Measurements from ENCODE around the gene ZNF71.

The ZNF71 gene

GRCh38 chr19:56594783-56595547, at the start of gene ZNF71:
TSS of gene ZNF71 (plus strand) at chr19:56595302. CDS start at chr19:56601559, 6,257 bp downstream.
- DNase-seq (ENCODE audit: low spot score) (peak; percentile 47), FAIRE-seq (no peak)

GRCh38 chr19:56547535-56547934, 47.6 kb upstream of the ZNF71 start:
- no peak for FAIRE-seq
- DNase-seq (ENCODE audit: low spot score) = no peak

GRCh38 chr19:56554272-56554869, 40.7 kb upstream of the ZNF71 start:
- DNase-seq (ENCODE audit: low spot score) (no peak), FAIRE-seq (no peak)

- no peak for FAIRE-seq
- DNase-seq (ENCODE audit: low spot score) = no peak
These were observed 32.3 kb upstream of the ZNF71 start for GRCh38 chr19:56562766-56563165.

- DNase-seq (ENCODE audit: low spot score) (no peak), FAIRE-seq (no peak)
These were observed 28.2 kb upstream of the ZNF71 start for GRCh38 chr19:56566904-56567273.

GRCh38 chr19:56567274-56568120, 27.6 kb upstream of the ZNF71 start, which contains the start of gene ZNF470:
TSS of gene ZNF470 (plus strand) at chr19:56567468. CDS start at chr19:56570312, 2,844 bp downstream.
- FAIRE-seq = no peak

GRCh38 chr19:56572589-56572988, 22.5 kb upstream of the ZNF71 start:
- FAIRE-seq = no peak
- no peak for DNase-seq (ENCODE audit: low spot score)

More at GRCh38 chr19:56567274-56568120, 27.6 kb upstream of the ZNF71 start, which contains the start of gene ZNF470:
- DNase-seq (ENCODE audit: low spot score) = peak; percentile 53

GRCh38 chr19:56573914-56574313, 21.2 kb upstream of the ZNF71 start:
- no peak for DNase-seq (ENCODE audit: low spot score)
- FAIRE-seq = no peak

GRCh38 chr19:56577719-56578602, 17.1 kb upstream of the ZNF71 start:
- FAIRE-seq (no peak), DNase-seq (ENCODE audit: low spot score) (no peak)

- FAIRE-seq = no peak
These were observed 688 bp upstream of the ZNF71 start for GRCh38 chr19:56594446-56594782.

GRCh38 chr19:56595548-56595899, 422 bp downstream of the ZNF71 start:
- DNase-seq (ENCODE audit: low spot score) = no peak
- FAIRE-seq = no peak

More at GRCh38 chr19:56594446-56594782, 688 bp upstream of the ZNF71 start:
- no peak for DNase-seq (ENCODE audit: low spot score)

GRCh38 chr19:56596676-56597075, 1.6 kb downstream of the ZNF71 start:
- FAIRE-seq (no peak), DNase-seq (ENCODE audit: low spot score) (no peak)

- FAIRE-seq (no peak), DNase-seq (ENCODE audit: low spot score) (no peak)
These were observed 2.6 kb downstream of the ZNF71 start for GRCh38 chr19:56597696-56598095.

- no peak for FAIRE-seq
- DNase-seq (ENCODE audit: low spot score) = peak; percentile 31
These were observed 6.3 kb downstream of the ZNF71 start for GRCh38 chr19:56601375-56601774.

GRCh38 chr19:56603829-56604228, 8.7 kb downstream of the ZNF71 start:
- FAIRE-seq (no peak), DNase-seq (ENCODE audit: low spot score) (no peak)

GRCh38 chr19:56608274-56608964, 13.3 kb downstream of the ZNF71 start:
- DNase-seq (ENCODE audit: low spot score) (no peak), FAIRE-seq (no peak)

- FAIRE-seq (no peak), DNase-seq (ENCODE audit: low spot score) (no peak)
These were observed 16.2 kb downstream of the ZNF71 start for GRCh38 chr19:56611288-56611687.

- DNase-seq (ENCODE audit: low spot score) (no peak), FAIRE-seq (no peak)
These were observed 17.6 kb downstream of the ZNF71 start for GRCh38 chr19:56612737-56613136.

GRCh38 chr19:56613639-56614038, 18.5 kb downstream of the ZNF71 start:
- no peak for FAIRE-seq

GRCh38 chr19:56617531-56617930, 22.4 kb downstream of the ZNF71 start:
- no peak for FAIRE-seq
- no peak for DNase-seq (ENCODE audit: low spot score)

More at GRCh38 chr19:56613639-56614038, 18.5 kb downstream of the ZNF71 start:
- no peak for DNase-seq (ENCODE audit: low spot score)

Data from RCC 7860 (cell line).